Keratinocyte (primary cell): ENCODE data around the gene LPIN1. TPM values are rescaled to one million over a fixed set of nuclear protein-coding genes. Genes with fewer than 3 reads are reported as not detected.

Source experiments
- DNase-seq: peaks from one replicate; pipeline ENCODE4 v3.0.0-alpha.2; 2011; ENCODE audit warnings: low read depth, missing footprints, low spot score
- FAIRE-seq: peaks from 2 replicates; lab custom pipeline; 2011; peaks lifted over from hg19 to GRCh38; lab: Jason Lieb, UNC
- H2AFZ ChIP-seq: 2 replicates; pipeline ENCODE4 v1.6.0; 2012; ENCODE audit warnings: low read length, control low read depth, inconsistent platforms; ENCODE audit not compliant: control insufficient read depth
- H3K27ac ChIP-seq: 2 replicates; pipeline ENCODE4 v1.5.1; 2011; ENCODE audit warnings: low read length; ENCODE audit not compliant: control insufficient read depth, insufficient read depth
- H3K27me3 ChIP-seq: 3 replicates; pipeline ENCODE4 v1.6.0; 2011; ENCODE audit warnings: low read length; ENCODE audit not compliant: control insufficient read depth, insufficient read depth; ENCODE audit errors: extremely low read depth
- H3K36me3 ChIP-seq, 2 experiments: 2 replicates in 1 of 2; 3 replicates in 1 of 2; pipeline ENCODE4 v1.5.1; 2011; ENCODE audit warnings: low read length in 2 of 2, mild to moderate bottlenecking in 1 of 2; ENCODE audit not compliant: control insufficient read depth in 2 of 2, insufficient read depth in 2 of 2; ENCODE audit errors: extremely low read depth in 1 of 2
- H3K4me1 ChIP-seq: 3 replicates; pipeline ENCODE4 v1.5.1; 2011; ENCODE audit warnings: low read length; ENCODE audit not compliant: control insufficient read depth, insufficient read depth; ENCODE audit errors: extremely low read depth
- H3K4me2 ChIP-seq: 3 replicates; pipeline ENCODE4 v1.6.0; 2011; ENCODE audit warnings: low read depth, low read length; ENCODE audit not compliant: control insufficient read depth, insufficient read depth; ENCODE audit errors: extremely low read depth
- H3K4me3 ChIP-seq, 3 experiments: fragments of 200-600 bp in 1 of 3; sonication (generic) in 1 of 3; 2 replicates in 2 of 3; 3 replicates in 1 of 3; pipeline ENCODE4 v1.5.1; 2011 to 2016; ENCODE audit warnings: low read length in 3 of 3, mild to moderate bottlenecking in 3 of 3, control low read depth in 2 of 3, inconsistent platforms in 1 of 3, low read depth in 1 of 3, mixed read lengths in 1 of 3, mixed run types in 1 of 3, moderate library complexity in 1 of 3; ENCODE audit not compliant: control insufficient read depth in 2 of 3, insufficient read depth in 2 of 3; ENCODE audit errors: extremely low read depth in 1 of 3
- H3K79me2 ChIP-seq: 2 replicates; pipeline ENCODE4 v1.6.0; 2012; ENCODE audit warnings: low read length; ENCODE audit not compliant: control insufficient read depth, insufficient read depth
- H3K9ac ChIP-seq: 3 replicates; pipeline ENCODE4 v1.6.0; 2011; ENCODE audit warnings: low read length; ENCODE audit not compliant: control insufficient read depth, insufficient read depth; ENCODE audit errors: extremely low read depth
- H3K9me1 ChIP-seq: 3 replicates; pipeline ENCODE4 v1.6.0; 2011; ENCODE audit warnings: low read length; ENCODE audit not compliant: control insufficient read depth, insufficient read depth; ENCODE audit errors: extremely low read depth
- H3K9me3 ChIP-seq: 2 replicates; pipeline ENCODE4 v1.5.1; 2012; ENCODE audit warnings: low read depth, low read length; ENCODE audit not compliant: control insufficient read depth
- H4K20me1 ChIP-seq: 3 replicates; pipeline ENCODE4 v1.6.0; 2011; ENCODE audit warnings: low read length; ENCODE audit not compliant: control insufficient read depth, insufficient read depth; ENCODE audit errors: extremely low read depth
- CTCF ChIP-seq, 3 experiments: IDR thresholded peaks in 1 of 3; conservative IDR thresholded peaks in 1 of 3; optimal IDR thresholded peaks in 1 of 3; 2 replicates in 2 of 3; 3 replicates in 1 of 3; pipeline versions ENCODE3 to v1.5.1; 2011; ENCODE audit warnings: low read length in 3 of 3, mild to moderate bottlenecking in 3 of 3, moderate library complexity in 2 of 3, control low read depth in 1 of 3, inconsistent platforms in 1 of 3; ENCODE audit not compliant: insufficient read depth in 2 of 3; ENCODE audit errors: extremely low read depth in 1 of 3
- EZH2 ChIP-seq: IDR thresholded peaks from one replicate; pipeline ENCODE4 v1.6.1; 2012; ENCODE audit warnings: inconsistent platforms, mild to moderate bottlenecking, low read length, moderate library complexity
- dilution Hi-C: fragments of 300-500 bp; cut with MboI; formaldehyde crosslinking; loops from one replicate; pipeline ENCODE4 v1.7.0; 2020; ENCODE audit warnings: low sequenced_read_pairs; ENCODE audit not compliant: extremely low pct_ligation_motif_present
- polyA plus RNA-seq, 5 experiments: library from polyadenylated mRNA; depleted of rRNA in 3 of 5; stranded (reverse) in 3 of 5; stranded (forward) in 1 of 5; unstranded in 1 of 5; fragments of >200 nt; gene quantifications; 1 replicate in 1 of 5; 2 replicates in 3 of 5; 3 replicates in 1 of 5; pipeline versions ENCODE4 v1.2.1 to v1.2.3, GENCODE V29; 2011 to 2012; ENCODE audit warnings: missing spikeins in 2 of 5, low read depth in 1 of 5, low replicate concordance in 1 of 5

The LPIN1 gene
- polyA plus RNA-seq, 1 donor (not counting 4 experiments of a cell fraction or from before 2014, with no cell fraction given) = 79.6 TPM

- Histone ChIP-seq H3K79me2 (no peaks in the 10 kb centered on the region), H3K27ac (no peak overlapping the region), H3K9me3 (no peaks in the 10 kb centered on the region), H3K9ac (no peak overlapping the region), H3K36me3 (peaks cover 34 to 45% of the 10 kb centered on the region in 2 experiments), H2AFZ (no peak overlapping the region), H3K9me1 (no peaks in the 10 kb centered on the region), H3K4me1 (peaks cover 3% of the 10 kb centered on the region), H3K4me2 (peak overlapping the region; percentile 22), H3K27me3 (no peaks in the 10 kb centered on the region), H4K20me1 (no peaks in the 10 kb centered on the region), H3K4me3 (no peak overlapping the region)
- dilution Hi-C loops = loop anchor here (25.0 kb wide), 1 partner anchor 92 kb away; no protein-coding TSS in a partner anchor
- no peak for FAIRE-seq
- no peak for DNase-seq
- TF ChIP-seq CTCF (optimal IDR thresholded peaks at IDR 0.05 in 1 of 3, IDR thresholded peaks at IDR 0.05 in 1 of 3, conservative IDR thresholded peaks at IDR 0.05 in 1 of 3; ENCODE audit: extremely low read depth in 1 of 3, insufficient read depth in 2 of 3, low read length in 3 of 3) (peak; percentile 78 to 95 (median 86)), EZH2 (no peak)
Observed at GRCh38 chr2:11778923-11779757, 32.7 kb downstream of the LPIN1 start.

GRCh38 chr2:11781602-11782001, 35.2 kb downstream of the LPIN1 start:
- H3K27ac ChIP-seq = no peak overlapping the region
- FAIRE-seq (no peak), DNase-seq (no peak)
- no peaks in the 10 kb centered on the region for H4K20me1 ChIP-seq
- H3K4me1 ChIP-seq = peaks cover 3% of the 10 kb centered on the region
- H3K27me3 ChIP-seq = no peaks in the 10 kb centered on the region
- dilution Hi-C loops = loop anchor here (25.0 kb wide), 1 partner anchor 94 kb away; no protein-coding TSS in a partner anchor
- no peaks in the 10 kb centered on the region for H3K9me1 ChIP-seq
- no peak overlapping the region for H3K9ac ChIP-seq
- H3K4me3 ChIP-seq = no peak overlapping the region
- peaks cover 1% of the 10 kb centered on the region for H3K79me2 ChIP-seq
- no peak overlapping the region for H3K4me2 ChIP-seq
- no peak overlapping the region for H2AFZ ChIP-seq
- H3K36me3 ChIP-seq = peaks cover 48 to 49% of the 10 kb centered on the region in 2 experiments
- TF ChIP-seq EZH2 (no peak), CTCF (optimal IDR thresholded peaks at IDR 0.05 in 1 of 3, IDR thresholded peaks at IDR 0.05 in 1 of 3, conservative IDR thresholded peaks at IDR 0.05 in 1 of 3; ENCODE audit: extremely low read depth in 1 of 3, insufficient read depth in 2 of 3, low read length in 3 of 3) (no peak)
- H3K9me3 ChIP-seq = no peaks in the 10 kb centered on the region
